Measurements from ENCODE around the gene LMAN2L. TPM values are rescaled to one million over a fixed set of nuclear protein-coding genes. Genes with fewer than 3 reads are reported as not detected.

Gene LMAN2L
- total and polyA plus RNA-seq, 2 of the 8 experiments (the other 6 are each of a cell fraction or from before 2014, with no cell fraction given) = 14.3 to 17.6 TPM

GRCh38 chr2:96691022-96691612, 48.7 kb downstream of the LMAN2L start:
- no peak overlapping the region for H3K9ac ChIP-seq (replicated peaks in 1 of 4; ENCODE audit: extremely low read depth in 1 of 4, low read depth in 3 of 4, low read length in 3 of 4)

More at GRCh38 chr2:96691022-96691612, 48.7 kb downstream of the LMAN2L start:
- Histone ChIP-seq H3K23me2 (ENCODE audit: low read depth, low read length) (no peaks in the 10 kb centered on the region), H4K5ac (ENCODE audit: insufficient read length, low read depth, low read length) (no peak overlapping the region), H2BK5ac (ENCODE audit: low read depth, low read length) (no peak overlapping the region), H2BK12ac (ENCODE audit: low read depth, low read length) (no peak overlapping the region), H3K18ac (ENCODE audit: extremely low read depth, low read length) (no peak overlapping the region), H3K36me3 (ENCODE audit: control insufficient read depth in 2 of 4, insufficient read depth in 4 of 4, low read length in 3 of 4) (no peaks in the 10 kb centered on the region), H4K8ac (ENCODE audit: extremely low read depth, insufficient read depth, low read length) (peak overlapping the region; percentile 45; the same call in 1 of the 2 replicates), H4K20me1 (replicated peaks in 1 of 2; ENCODE audit: control insufficient read depth in 1 of 2, insufficient read depth in 2 of 2, low read length in 2 of 2) (no peaks in the 10 kb centered on the region), H2BK120ac (replicated peaks; ENCODE audit: low read depth, low read length) (no peak overlapping the region), H4K91ac (replicated peaks; ENCODE audit: insufficient read length, low read length) (no peak overlapping the region), H3K56ac (replicated peaks; ENCODE audit: insufficient read length, low read depth, low read length) (no peak overlapping the region), H3K4me3 (ENCODE audit: extremely low read depth in 1 of 4, insufficient read depth in 2 of 4, low read depth in 3 of 4, low read length in 4 of 4) (no peak overlapping the region), H2AK5ac (ENCODE audit: low read depth, low read length) (no peak overlapping the region), H3K23ac (ENCODE audit: insufficient read length) (no peak overlapping the region), H2AFZ (ENCODE audit: low read length) (no peak overlapping the region), H3K27ac (ENCODE audit: low read depth, low read length) (no peak overlapping the region), H3K79me2 (ENCODE audit: control insufficient read depth in 1 of 2, insufficient read depth in 2 of 2, low read length in 2 of 2) (no peaks in the 10 kb centered on the region), H3K79me1 (ENCODE audit: low read depth, low read length) (no peaks in the 10 kb centered on the region), H2BK20ac (ENCODE audit: low read length) (no peak overlapping the region), H3K14ac (ENCODE audit: insufficient read length) (no peak overlapping the region), H3K27me3 (replicated peaks in 1 of 4; ENCODE audit: control insufficient read depth in 3 of 4, extremely low read depth in 1 of 4, insufficient read depth in 3 of 4, low read length in 3 of 4) (no peaks in the 10 kb centered on the region), H2BK15ac (ENCODE audit: low read length) (no peak overlapping the region), H3K4ac (replicated peaks; ENCODE audit: insufficient read length, low read depth, low read length) (no peak overlapping the region), H3K9me3 (ENCODE audit: insufficient read depth in 2 of 2, low read depth in 1 of 2, low read length in 1 of 2) (no peaks in the 10 kb centered on the region), H3K4me2 (ENCODE audit: insufficient read depth in 1 of 2, low read depth in 2 of 2, low read length in 2 of 2) (no peak overlapping the region), H3K4me1 (replicated peaks in 1 of 4; ENCODE audit: control insufficient read depth in 3 of 4, insufficient read depth in 4 of 4, low read length in 3 of 4) (no peaks in the 10 kb centered on the region)
- ChIA-PET POLR2A (ENCODE audit: partially characterized antibody) (interaction anchor here (1.0 kb wide), 1 partner anchor 15 kb away, joined by 3 read pairs; no protein-coding TSS in a partner anchor), CTCF (ENCODE audit: partially characterized antibody) (interaction anchor here (0.9 kb wide), 1 partner anchor 10 kb away, joined by 4 read pairs; no protein-coding TSS in a partner anchor)
- TF ChIP-seq POU5F1 (IDR thresholded peaks at IDR 0.05; ENCODE audit: low read depth, low read length) (no peak), TAF7 (optimal IDR thresholded peaks at IDR 0.05; ENCODE audit: borderline replicate concordance, low read depth, low read length) (no peak), ATF3 (IDR thresholded peaks at IDR 0.05; ENCODE audit: insufficient read depth, low read depth, low read length) (no peak), KDM1A (IDR thresholded peaks at IDR 0.05; ENCODE audit: borderline replicate concordance, low read length) (no peak), BACH1 (IDR thresholded peaks at IDR 0.05; ENCODE audit: low read length) (no peak), POLR2A (IDR thresholded peaks at IDR 0.05; ENCODE audit: control extremely low read depth in 1 of 2, low read depth in 2 of 2, low read length in 2 of 2) (no peak), CBX5 (IDR thresholded peaks at IDR 0.05; ENCODE audit: low read depth, low read length) (no peak), NRF1 (IDR thresholded peaks at IDR 0.05; ENCODE audit: low read depth, low read length) (no peak), BRCA1 (IDR thresholded peaks at IDR 0.05; ENCODE audit: low read depth, low read length) (no peak), CHD2 (IDR thresholded peaks at IDR 0.05; ENCODE audit: low read length) (no peak), MAFK (IDR thresholded peaks at IDR 0.05; ENCODE audit: low read depth, low read length) (no peak), ZNF274 (IDR thresholded peaks at IDR 0.05; ENCODE audit: borderline replicate concordance, extremely low read depth, low read length) (no peak)
- TF ChIP-seq, protein P1, sequence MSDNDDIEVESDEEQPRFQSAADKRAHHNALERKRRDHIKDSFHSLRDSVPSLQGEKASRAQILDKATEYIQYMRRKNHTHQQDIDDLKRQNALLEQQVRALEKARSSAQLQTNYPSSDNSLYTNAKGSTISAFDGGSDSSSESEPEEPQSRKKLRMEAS (IDR thresholded peaks at IDR 0.05) = no peak
- 92% methylated on average over 28 of the region's 30 CpGs; no CpG with 5 or more reads in 1 of the 2 experiments for WGBS, 2 experiments (ENCODE audit: extremely low coverage in 1 of 2, insufficient coverage in 1 of 2, insufficient read length in 1 of 2, insufficient replicate concordance in 2 of 2, low coverage in 1 of 2, low lambda C conversion rate in 2 of 2, missing lambda C conversion rate in 1 of 2)
- DNase-seq (ENCODE audit: low read depth in 1 of 2, low spot score in 2 of 2) (no peak), FAIRE-seq (no peak)

Data from H1 (cell line).